HG03558 (cell line): ENCODE results near the gene DNAJB13.

Experiments used
- ATAC-seq: cut with Tn5 transposase; IDR thresholded peaks from one replicate; pipeline ENCODE4 v1.9.1; 2021; ENCODE audit warnings: moderate number of reproducible peaks; ENCODE audit not compliant: unreplicated experiment; ENCODE audit errors: extremely low read depth

Gene DNAJB13

DNA sequence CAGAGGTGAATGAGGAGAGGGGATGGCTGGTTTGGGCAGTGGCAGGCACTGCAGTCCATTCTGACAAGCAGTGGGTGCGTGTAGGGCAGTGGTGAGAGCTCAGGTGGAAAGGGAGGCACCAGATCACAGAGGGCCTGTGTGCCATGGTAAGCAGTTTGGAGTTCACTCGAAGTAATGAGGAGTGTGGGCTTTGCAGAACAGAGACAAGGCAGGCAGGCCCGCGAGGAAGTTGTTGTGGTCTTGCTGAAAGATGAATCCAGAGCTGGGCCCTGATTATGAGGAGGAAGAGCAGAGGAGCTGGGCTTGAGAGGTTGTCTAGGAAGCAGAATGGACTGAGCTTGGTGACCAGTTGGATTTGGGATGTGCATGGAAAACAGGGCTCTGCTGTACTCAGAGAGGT is 1.6 kb upstream of the DNAJB13 start:
- no peak for ATAC-seq

DNA sequence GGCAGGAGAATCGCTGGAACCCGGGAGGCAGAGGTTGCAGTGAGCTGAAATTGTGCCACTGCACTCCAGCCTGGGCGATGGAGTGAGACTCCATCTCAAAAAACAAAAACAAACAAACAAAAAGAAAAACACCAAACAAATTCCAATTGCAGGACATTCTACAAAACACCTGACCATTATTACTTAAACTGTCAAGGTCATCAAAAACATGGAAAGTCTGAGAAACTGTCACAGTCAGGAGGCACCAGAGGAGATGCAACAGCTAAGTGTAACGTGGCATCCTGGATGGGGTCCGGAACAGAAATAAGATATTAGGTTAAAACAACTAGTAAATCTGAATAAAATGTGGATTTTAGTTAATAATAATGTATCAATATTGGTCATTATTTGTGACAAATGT is 914 bp upstream of the DNAJB13 start:
- no peak for ATAC-seq

DNA sequence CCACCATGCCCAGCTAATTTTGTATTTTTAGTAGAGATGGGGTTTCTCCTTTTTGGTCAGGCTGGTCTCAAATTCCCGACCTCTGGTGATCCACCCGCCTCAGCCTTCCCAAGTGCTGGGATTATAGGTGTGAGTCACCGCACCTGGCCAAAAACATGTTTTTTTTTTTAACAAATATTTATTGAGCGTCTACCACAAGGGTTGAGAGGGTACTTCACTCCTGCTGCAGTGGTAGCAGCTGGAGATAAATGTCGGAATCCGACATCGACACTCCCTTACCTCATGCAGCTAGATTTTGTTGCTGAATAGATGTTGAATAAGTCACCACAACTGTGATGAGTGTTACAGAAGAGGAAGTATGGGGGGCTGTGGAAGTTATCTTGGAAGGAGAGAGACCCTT is 971 bp downstream of the DNAJB13 start:
- ATAC-seq = no peak

DNA sequence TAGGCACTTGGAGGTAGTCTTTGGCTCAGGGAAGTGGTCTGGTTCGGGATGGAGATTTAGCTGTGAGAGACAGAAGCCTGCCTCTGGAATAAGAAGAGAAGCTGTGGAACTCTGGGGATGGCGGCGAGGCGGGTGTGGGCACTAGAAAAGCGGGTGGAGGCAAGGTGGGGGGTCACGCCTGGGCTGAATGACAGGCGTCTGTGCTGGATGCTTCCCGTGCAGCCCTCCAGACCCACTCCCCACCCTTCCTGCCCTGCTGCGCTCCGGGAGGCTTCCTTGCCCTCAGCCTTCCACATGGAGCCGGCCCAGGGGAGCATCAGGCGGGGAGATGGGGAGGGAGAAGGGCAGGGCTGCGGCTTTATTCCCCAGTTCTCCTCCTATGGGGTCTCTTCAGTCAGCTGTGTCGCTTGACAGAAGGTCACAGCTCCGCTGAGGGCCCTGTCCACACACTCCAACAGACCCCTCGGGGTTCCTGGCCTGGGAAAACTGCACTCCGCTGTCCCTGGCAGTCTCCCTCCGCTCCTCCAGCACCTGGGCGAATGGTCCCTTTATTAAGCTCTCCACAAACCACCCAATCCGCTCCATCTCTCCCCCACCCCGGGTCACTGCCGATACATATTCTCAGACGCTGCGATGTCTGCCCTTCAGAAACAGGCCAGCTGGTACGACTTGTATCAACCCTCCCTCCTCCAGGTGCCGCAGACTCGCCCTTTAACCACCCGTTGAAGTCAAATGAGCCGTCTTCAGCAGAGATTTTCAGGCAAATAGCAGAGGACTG is 6.2 kb downstream of the DNAJB13 start:
- ATAC-seq = no peak

DNA sequence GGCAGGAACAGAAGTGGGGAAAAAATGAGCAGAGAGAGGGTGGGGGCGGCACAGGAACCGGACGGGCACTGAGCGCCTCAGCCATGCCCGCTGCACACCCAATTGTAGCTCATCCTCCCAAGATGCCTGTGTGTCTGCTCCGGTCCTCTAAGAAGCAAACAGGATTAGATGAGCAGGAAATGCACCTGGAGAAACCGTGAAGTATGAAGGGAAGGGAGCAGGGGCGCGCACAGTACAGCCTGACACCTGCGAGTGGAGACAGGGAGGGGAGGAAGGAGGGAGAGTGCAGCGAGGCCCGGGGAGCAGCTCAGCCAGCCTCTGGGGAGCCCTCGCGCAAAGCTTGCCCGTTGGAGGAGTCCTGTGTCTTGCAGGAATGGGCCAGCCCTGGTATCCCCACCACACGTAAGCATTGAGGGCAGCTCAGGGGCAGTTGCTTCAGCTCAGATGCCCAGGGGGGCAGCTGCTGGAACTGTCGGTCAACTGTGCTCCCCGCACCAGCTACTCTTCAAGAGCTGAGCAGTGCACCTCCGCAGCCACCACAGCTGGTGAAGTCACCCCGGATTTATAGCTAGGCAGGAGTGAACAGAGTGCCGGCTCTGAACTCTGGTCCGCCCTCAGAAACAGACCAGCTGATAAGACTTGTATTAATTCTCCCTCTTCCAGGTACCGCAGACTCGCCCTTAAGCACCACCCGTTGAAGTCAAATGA is 7.0 kb downstream of the DNAJB13 start:
- no peak for ATAC-seq

DNA sequence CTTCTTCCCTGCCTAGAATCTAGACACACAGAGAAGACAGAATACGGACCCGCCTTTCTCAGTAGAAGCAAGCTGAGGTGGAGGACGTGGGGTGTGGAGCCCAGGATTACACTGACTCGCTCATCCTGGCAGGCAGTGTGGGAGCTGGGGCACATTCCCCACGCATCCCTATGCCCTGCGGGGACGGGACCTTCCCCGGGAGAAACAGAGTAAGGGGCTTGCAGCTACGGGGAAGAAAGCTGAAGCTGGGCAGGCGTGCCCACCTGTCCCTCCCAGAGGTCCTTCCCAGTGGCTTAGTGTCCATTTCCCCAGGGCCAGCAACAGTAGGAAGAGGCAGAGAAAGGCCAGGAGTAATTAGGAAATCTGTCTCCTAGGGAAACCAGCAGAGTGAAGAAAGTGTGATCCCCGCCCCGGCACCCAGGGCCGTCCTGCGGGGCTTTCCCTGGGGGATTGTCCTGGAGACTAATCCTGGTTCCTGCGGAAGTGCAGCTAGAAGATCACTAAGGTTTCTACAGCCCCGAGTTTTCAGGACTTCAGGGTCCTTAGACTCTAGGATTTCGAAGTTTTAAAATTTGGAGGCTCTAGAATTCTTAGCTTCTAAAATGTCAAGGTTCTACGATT is 7.8 kb downstream of the DNAJB13 start:
- ATAC-seq = no peak

DNA sequence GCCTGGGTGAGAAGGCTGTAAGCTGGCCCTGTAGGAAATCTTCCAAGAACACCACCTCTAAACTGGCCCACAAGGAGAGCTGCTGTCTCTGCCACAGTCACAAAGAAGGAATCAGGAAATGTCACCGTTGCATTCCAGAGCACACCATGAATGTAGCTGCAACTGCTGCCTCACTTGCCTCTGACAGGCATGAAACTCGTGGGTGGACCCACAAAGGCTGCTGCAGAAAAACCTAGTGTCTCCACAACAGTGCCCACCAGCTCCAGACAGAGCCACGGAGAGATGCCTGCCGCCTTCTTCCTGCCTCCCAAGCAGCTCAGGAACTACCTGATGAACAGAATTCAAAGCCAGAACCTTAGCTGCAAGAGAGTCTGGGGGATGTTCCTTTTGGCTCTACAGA is 10.5 kb downstream of the DNAJB13 start:
- no peak for ATAC-seq

DNA sequence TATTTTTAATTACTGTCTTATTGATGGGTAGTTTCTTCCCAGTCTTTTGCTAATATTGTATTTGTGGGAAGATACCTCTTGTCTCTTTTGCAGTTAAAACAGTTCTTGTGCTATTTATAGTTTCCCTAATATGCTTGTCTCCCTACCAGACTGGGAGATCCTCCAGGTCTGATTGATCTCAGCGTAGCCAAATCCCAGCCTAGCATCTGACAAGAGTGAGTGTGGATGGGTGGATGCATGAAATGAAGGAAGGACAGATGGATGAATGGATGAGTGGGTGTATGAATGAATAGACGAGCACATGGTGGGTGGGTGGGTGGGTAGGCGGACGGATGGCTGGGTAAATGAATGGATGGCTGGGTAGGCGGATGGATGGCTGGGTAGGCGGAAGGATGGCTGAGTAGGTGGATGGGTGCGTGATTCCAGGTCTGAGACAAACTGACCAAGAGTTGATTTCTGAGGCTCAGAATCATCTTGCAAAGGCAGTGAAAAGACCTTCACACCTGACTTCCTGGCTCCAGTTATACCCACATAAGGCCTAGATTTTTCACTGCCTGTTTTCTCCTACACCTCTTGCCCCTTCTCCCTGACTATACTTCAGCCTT is 11.4 kb downstream of the DNAJB13 start:
- no peak for ATAC-seq

DNA sequence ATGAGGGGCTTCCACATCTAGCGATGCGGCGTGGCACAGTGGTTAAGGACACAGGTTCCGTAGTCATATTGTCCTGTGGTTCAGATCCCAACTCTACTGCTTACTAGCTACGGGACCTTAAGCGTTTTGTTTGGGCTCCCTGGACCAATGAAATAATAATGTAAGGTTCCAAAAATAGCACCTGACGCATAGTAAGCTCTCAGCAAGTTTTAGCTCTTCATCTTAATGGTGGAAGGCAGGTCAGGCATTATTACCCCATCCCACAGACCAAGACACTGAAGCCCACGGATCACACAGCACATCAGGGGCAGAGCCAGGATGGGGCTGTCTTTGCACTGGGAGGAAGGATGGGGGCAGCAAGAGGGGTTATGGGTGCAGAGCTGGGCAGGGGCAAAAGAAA is 13.0 kb downstream of the DNAJB13 start:
- no peak for ATAC-seq

DNA sequence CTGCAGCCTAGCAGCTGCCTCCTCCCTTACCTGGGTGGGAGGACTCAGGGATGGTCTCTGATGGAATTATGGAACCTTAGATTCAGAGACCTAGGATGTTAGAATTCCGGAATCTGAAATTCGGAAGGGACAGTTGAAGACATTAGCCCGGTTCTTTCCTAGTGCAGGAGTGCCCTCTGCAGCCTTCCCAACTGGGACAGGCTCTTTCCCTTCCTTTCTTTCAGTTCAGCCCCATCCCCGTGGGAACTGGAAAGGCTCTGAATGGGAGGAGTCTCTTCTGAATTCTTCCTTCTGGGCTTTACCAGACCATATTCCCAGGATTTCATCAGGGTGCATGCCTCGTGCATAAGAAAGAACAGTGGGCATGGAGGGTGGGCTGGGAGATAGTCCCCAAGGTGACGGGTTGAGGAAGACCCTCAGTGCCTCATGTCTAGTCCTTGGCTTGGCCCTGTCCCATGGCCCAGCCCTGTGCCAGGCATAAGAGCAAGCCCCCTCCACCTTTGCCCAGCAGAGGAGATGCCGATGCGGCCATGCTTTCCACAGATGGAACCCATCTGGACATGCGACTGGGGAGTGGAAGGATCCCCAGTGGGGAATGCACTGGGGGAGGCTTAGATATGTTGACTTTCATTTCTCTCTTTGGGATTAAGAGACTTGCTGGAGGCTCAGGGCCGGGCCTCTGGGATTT is 14.4 kb downstream of the DNAJB13 start:
- ATAC-seq = no peak

DNA sequence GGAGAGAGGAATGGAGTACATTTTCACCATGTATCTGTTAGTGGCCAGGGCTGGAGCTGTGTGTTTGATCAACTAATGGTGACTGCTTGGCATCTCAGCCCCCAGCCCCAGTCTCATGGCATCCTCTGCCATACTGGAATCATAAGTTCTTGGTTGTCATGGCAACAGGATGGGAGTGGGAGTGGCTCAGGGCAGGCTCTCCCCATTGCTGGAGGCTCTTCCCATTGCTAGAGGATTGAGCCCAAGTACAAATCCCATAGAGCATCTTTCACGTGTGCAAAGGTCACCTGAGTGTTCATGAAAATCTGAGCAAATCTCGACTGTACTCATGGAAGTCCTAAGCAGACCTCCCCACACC is 14.9 kb downstream of the DNAJB13 start:
- ATAC-seq = no peak

DNA sequence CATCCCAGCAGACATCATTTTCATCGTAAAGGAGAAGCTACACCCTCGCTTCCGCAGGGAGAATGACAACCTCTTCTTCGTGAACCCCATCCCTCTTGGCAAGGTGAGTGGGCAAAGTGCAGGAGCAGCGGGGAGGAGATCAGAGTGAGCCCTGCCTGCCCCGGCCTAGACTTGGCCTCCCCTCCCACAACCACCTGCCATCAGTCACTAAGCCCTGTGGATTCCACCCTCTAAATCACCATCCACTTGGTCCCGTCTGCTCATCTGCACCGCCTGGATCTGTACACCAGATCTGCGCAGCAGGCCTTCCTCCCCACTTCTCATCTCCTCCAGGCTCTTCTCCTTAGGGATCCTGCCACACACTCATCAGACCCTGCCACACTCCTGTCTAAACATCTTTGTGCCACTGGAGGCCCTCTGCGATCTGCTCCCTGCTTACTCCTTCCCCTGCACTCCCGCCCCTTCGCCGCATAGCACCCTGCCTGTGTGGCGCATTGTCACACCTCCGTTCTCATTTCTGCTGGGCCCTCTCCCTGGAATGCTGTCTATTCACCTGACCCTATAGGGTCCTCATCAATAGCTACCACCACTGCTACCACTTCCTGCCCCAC is 17.6 kb downstream of the DNAJB13 start:
- ATAC-seq = no peak

DNA sequence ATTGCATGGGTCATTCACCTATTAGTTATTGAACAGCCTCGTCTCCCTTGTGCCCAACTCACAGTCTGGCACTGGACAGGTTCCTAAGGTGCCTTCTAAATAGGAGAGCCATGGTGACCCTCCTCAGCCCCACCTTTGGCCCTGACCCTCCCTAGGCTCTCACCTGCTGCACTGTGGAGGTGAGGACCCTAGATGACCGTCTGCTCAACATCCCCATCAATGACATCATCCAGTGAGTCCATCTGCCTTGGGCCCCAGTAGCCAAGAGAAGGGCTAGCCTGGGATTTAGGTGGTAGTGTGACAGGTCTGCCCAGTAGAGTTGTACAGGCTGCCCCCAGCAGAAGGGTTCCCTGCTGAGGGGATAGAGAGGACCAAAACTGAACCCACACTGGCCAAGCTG is 18.3 kb downstream of the DNAJB13 start:
- no peak for ATAC-seq

DNA sequence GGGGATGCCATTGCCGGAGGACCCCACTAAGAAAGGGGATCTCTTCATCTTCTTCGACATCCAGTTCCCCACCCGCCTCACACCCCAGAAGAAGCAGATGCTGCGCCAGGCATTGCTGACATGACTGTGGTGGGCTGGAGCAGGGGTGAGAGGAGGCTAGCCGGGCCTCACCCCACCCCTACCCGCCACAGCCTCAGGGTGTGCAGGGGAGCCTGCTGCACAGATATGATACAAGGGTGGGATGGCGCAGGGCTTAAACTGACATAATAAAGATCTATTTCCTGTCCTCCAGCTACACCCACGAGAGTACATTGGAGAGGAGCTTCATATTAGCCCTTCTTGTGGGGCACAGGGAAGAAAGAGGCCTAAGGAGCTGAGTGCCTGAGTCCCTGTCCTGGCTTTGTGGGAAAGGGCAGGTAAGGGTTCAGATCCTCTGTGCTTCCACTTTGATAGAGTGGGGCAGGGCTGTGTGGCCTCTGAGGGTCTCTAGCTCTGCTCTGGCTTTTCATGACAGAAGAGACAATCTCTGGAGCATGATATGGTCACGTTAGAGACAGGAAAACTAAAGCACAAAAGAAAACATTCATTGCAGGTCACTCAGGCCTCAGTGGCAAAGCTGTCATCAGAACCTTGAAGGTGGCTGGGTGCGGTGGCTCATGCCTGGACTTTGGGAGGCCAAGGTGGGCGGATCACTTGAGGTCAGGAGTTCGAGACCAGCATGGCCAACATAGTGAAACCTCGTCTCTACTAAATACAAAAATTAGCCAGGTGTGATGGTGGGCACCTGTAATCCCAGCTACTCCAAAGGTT is 19.4 kb downstream of the DNAJB13 start:
- no peak for ATAC-seq

DNA sequence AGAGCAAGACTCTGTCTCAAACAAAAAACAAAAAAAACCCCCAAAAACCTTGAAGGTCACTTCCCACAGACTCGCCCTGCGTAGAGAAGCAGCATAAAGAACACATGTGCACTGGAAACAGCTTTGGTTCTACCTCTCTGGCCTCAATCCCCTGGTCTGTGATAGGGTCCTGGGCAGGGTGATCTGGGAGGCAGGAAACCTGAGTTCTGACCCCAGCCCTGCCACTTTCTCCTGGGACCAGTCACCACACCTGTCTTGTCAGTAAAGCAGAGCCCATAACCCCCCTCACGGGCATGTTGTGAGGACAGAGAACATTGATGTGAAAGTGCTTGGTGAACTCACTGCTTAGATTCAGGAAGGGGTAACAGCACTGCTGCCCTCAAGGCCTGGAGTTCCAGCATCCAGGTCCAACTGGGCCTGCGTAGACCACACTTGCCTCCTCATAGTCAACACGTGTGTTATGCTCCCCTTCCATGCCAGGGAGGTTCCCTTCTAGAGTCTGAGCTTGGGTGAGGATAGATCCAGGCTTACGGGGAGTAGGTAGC is 20.4 kb downstream of the DNAJB13 start:
- no peak for ATAC-seq

DNA sequence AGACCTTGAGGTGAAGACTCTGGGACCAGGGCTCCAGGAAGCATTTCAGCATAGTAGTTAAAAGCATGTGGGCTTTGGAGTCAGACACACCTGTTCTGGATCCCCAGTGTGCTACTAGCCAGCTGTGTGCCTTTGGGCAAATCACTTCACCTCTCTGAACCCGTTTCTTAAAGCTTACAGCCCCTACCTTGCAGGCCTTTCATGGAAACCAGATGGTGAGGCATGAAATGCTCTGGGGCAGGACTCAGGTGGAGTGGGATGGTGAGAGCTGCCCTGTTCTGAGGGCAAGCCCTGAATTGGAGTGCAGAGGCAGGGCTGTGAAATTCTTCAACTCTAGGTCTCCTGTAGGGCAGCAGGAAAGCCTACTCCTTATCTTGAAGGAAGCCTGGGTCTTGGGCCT is 21.4 kb downstream of the DNAJB13 start:
- ATAC-seq = no peak

DNA sequence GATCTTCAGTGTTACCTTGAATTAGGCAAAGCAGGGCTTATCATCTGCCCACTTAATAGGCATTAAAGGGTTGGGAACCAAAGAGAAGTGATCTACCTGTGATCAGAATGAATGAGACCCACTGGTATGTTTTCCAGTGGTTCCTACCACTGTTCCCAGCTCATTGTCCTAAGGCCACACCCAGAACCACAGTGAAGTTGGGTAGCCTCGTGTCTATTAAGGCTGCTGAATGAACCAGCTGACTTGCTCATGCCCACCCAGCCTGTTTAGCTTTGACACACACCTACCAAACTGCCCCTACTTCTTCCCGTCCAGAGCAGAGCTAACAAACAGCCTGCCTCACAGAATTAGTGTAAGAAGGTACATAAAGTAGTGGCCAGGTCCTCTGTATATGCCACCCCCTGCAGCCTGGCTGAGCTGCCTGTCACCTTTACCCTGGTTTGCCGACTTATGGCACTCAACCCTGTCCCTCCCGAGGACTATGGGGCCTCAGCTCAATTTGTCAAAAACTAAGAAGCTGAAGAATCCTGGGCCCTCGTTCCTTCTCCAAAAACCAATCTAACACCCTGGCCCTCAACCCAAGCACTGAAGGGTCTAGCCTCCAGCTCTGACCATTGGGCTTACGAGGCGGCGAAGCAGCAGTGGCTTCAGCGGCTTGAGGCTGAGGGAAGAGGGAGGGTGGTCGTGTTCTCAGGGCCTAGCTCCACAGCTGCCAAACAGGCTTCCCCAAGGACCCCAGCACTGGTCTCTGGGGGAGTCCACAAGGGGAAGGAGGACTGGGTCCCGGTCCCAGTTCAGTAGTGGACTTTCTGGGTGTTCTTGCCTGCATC is 22.0 kb downstream of the DNAJB13 start:
- no peak for ATAC-seq
